K562 (cell line): Measurements from ENCODE around the gene CWF19L2. TPM values are rescaled to one million over a fixed set of nuclear protein-coding genes. Genes with fewer than 3 reads are reported as not detected.

Source experiments
- ATAC-seq: fragments of 200-7000 bp; cut with Tn5 transposase; 3 replicates; pipeline ENCODE4 v1.9.1; 2020; ENCODE audit warnings: moderate library complexity
- Bru-seq: library from RNA; stranded (reverse); fragments of 400-500 nt; gene quantifications from one replicate; lab custom pipeline; 2021; lab: Mats Ljungman, UMichigan
- BruChase-seq, 2 experiments: library from RNA; stranded (reverse); fragments of 400-500 nt; gene quantifications; one replicate each; lab custom pipeline; 2021; lab: Mats Ljungman, UMichigan
- BruUV-seq: library from RNA; stranded (reverse); fragments of 400-500 nt; replicated peaks from 2 replicates; lab custom pipeline; 2021; lab: Mats Ljungman, UMichigan
- CTCF ChIA-PET: fragments of 300-600 bp; formaldehyde crosslinking; extraction: SDS; loops from one replicate; lab custom pipeline; 2021; ENCODE audit warnings: low intra/inter-chr PET ratio; lab: Yijun Ruan, JAX
- POLR2A ChIA-PET: fragments of 300-600, 350-650 bp; sonication (Branson Sonifier 250); formaldehyde crosslinking; extraction: SDS; loops from one replicate; lab custom pipeline; 2021; ENCODE audit warnings: antibody characterized with exemption, inconsistent platforms; lab: Yijun Ruan, JAX
- DNase-seq, 4 experiments: peaks; one replicate each; pipeline versions ENCODE4 v3.0.0 to v3.0.0-alpha.2; 2011 to 2018; ENCODE audit warnings: low spot score in 3 of 4, mixed read lengths in 3 of 4; ENCODE audit errors: extremely low read depth in 1 of 4
- FAIRE-seq: peaks from 2 replicates; lab custom pipeline; 2011; peaks lifted over from hg19 to GRCh38; lab: Jason Lieb, UNC
- H2AFZ ChIP-seq: 2 replicates; pipeline ENCODE4 v1.6.0; 2011; ENCODE audit warnings: low read depth, low read length, control low read depth, inconsistent platforms
- H3K27ac ChIP-seq: fragments of 200-600 bp; 3 replicates; pipeline ENCODE4 v1.8.0; 2011; ENCODE audit warnings: low read depth, mild to moderate bottlenecking, control low read depth, inconsistent platforms, low read length, moderate library complexity, mixed read lengths; ENCODE audit errors: extremely low read depth
- H3K27me3 ChIP-seq, 2 experiments: fragments of 300-600 bp in 1 of 2; 2 replicates in 1 of 2; 3 replicates in 1 of 2; pipeline versions ENCODE4 v1.6.0 to v1.8.0; 2011; ENCODE audit warnings: inconsistent platforms in 2 of 2, low read length in 2 of 2, mild to moderate bottlenecking in 1 of 2, mixed read lengths in 1 of 2, moderate library complexity in 1 of 2; ENCODE audit not compliant: control insufficient read depth in 2 of 2, insufficient read depth in 2 of 2
- H3K36me3 ChIP-seq: fragments of 300-600 bp; 3 replicates; pipeline ENCODE4 v1.8.0; 2011; ENCODE audit warnings: mild to moderate bottlenecking, low read length, inconsistent platforms; ENCODE audit not compliant: control insufficient read depth, insufficient read depth
- H3K4me1 ChIP-seq, 2 experiments: fragments of 200-600 bp in 1 of 2; replicated peaks in 1 of 2; 2 replicates in 1 of 2; 3 replicates in 1 of 2; pipeline versions ENCODE4 v1.5.1 to v1.8.0; 2011; ENCODE audit warnings: inconsistent platforms in 2 of 2, low read length in 2 of 2, mild to moderate bottlenecking in 1 of 2, mixed read lengths in 1 of 2, moderate library complexity in 1 of 2; ENCODE audit not compliant: control insufficient read depth in 2 of 2, insufficient read depth in 2 of 2
- H3K4me2 ChIP-seq: 2 replicates; pipeline ENCODE4 v1.6.1; 2011; ENCODE audit warnings: low read length, control low read depth, inconsistent platforms, mixed read lengths; ENCODE audit not compliant: insufficient read depth
- H3K4me3 ChIP-seq: fragments of 200-600 bp; sonication (generic), shearing (Covaris generic); 2 replicates; pipeline ENCODE4 v1.5.1; 2016; ENCODE audit warnings: control low read depth, inconsistent platforms
- H3K79me2 ChIP-seq: fragments of 200-600 bp; 3 replicates; pipeline ENCODE4 v1.8.0; 2011; ENCODE audit warnings: low read length, inconsistent platforms; ENCODE audit not compliant: control insufficient read depth, insufficient read depth
- H3K9ac ChIP-seq, 2 experiments: 2 replicates each; pipeline versions ENCODE4 v1.6.0 to v1.6.1; 2011; ENCODE audit warnings: low read depth in 2 of 2, low read length in 2 of 2, control low read depth in 1 of 2, inconsistent platforms in 1 of 2, mild to moderate bottlenecking in 1 of 2, mixed read lengths in 1 of 2; ENCODE audit not compliant: insufficient read depth in 1 of 2
- H3K9me1 ChIP-seq: one replicate; pipeline ENCODE4 v1.6.0; 2011; ENCODE audit warnings: inconsistent platforms, mild to moderate bottlenecking, low read length, moderate library complexity; ENCODE audit not compliant: control insufficient read depth, insufficient read depth
- H3K9me3 ChIP-seq: replicated peaks from 2 replicates; pipeline ENCODE4 v1.5.1; 2011; ENCODE audit warnings: low read depth, low read length, inconsistent platforms; ENCODE audit not compliant: control insufficient read depth, insufficient read depth
- H4K20me1 ChIP-seq: replicated peaks from 2 replicates; pipeline ENCODE4 v1.6.1; 2011; ENCODE audit warnings: low read length, inconsistent platforms, mixed read lengths; ENCODE audit not compliant: control insufficient read depth, insufficient read depth
- GATAD2B ChIP-seq: fragments of 450-650 bp; IDR thresholded peaks from 2 replicates; pipeline ENCODE4 v1.6.1; 2017; ENCODE audit warnings: mild to moderate bottlenecking, borderline replicate concordance
- GTF2B ChIP-seq: IDR thresholded peaks from 2 replicates; pipeline ENCODE4 v1.6.1; 2011; ENCODE audit not compliant: insufficient read length; ENCODE audit errors: extremely low read depth
- GTF2F1 ChIP-seq: IDR thresholded peaks from 2 replicates; pipeline ENCODE4 v1.6.1; 2011; ENCODE audit warnings: low read depth, low read length, improper control_type of control experiment
- HDAC1 ChIP-seq, 2 experiments: fragments of 450-650 bp; IDR thresholded peaks; 2 replicates each; pipeline ENCODE4 v1.6.1; 2016 to 2017; ENCODE audit warnings: inconsistent platforms in 1 of 2, mild to moderate bottlenecking in 1 of 2, moderate library complexity in 1 of 2
- NFE2 ChIP-seq: IDR thresholded peaks from 2 replicates; pipeline ENCODE4 v1.6.1; 2014; ENCODE audit warnings: antibody characterized with exemption, low read depth
- PHF20 ChIP-seq: fragments of 450-650 bp; IDR thresholded peaks from 2 replicates; pipeline ENCODE4 v1.6.1; 2018; ENCODE audit not compliant: partially characterized antibody
- POLR2A ChIP-seq: fragments of 450-650 bp; conservative IDR thresholded peaks from 2 replicates; pipeline ENCODE4 v1.6.1; 2016
- POLR2G ChIP-seq: fragments of 200-400 bp; formaldehyde crosslinking; IDR thresholded peaks from 2 replicates; pipeline ENCODE4 v1.6.1; 2017; ENCODE audit warnings: low read depth, mild to moderate bottlenecking, antibody characterized with exemption, low read length, moderate library complexity
- SMC3 ChIP-seq: conservative IDR thresholded peaks from 2 replicates; pipeline ENCODE4 v1.6.1; 2011; ENCODE audit warnings: low read depth, low read length, improper control_type of control experiment; ENCODE audit not compliant: insufficient read depth
- ZNF24 ChIP-seq: fragments of 450-650 bp; IDR thresholded peaks from 2 replicates; pipeline ENCODE4 v1.6.1; 2016
- ZNF764 ChIP-seq: fragments of 250-450 bp; sonication (Bioruptor Pico); IDR thresholded peaks from 2 replicates; pipeline ENCODE4 v1.4.0; 2020; ENCODE audit warnings: low read depth, mild to moderate bottlenecking, moderate library complexity
- WGBS: fragments of 100-300 bp; shearing (Covaris generic); methylation state at CpG from one replicate; pipeline ENCODE4 v1.1.6; 2016; ENCODE audit warnings: low coverage, mixed read lengths; ENCODE audit not compliant: insufficient coverage; ENCODE audit errors: missing lambda C conversion rate; 5-methylcytosine and 5-hydroxymethylcytosine counted together
- in situ Hi-C: fragments of 300-500 bp; cut with MboI; formaldehyde crosslinking; loops from 4 replicates; pipeline ENCODE4 v1.15.0; 2018; ENCODE audit warnings: inconsistent platforms, mixed read lengths
- intact Hi-C: fragments of 100-400 bp; cut with micrococcal nuclease; formaldehyde crosslinking; loops from 2 replicates; pipeline ENCODE4 v1.14.2; 2022
- long read RNA-seq, 3 experiments: library from polyadenylated mRNA in 2 of 3; library from RNA in 1 of 3; unstranded in 2 of 3; stranded (forward) in 1 of 3; transcript quantifications; one replicate each; pipeline ENCODE4 v2.0.0, GENCODE V29; 2019 to 2022
- polyA minus RNA-seq, 3 experiments: library from RNA; depleted of rRNA, polyadenylated mRNA; stranded (reverse); fragments of >200 nt; gene quantifications; 2 replicates each; pipeline ENCODE4 v1.2.3, GENCODE V29; 2011
- polyA plus RNA-seq, 8 experiments: library from polyadenylated mRNA; depleted of rRNA in 4 of 8; stranded (reverse) in 5 of 8; unstranded in 3 of 8; fragments of >200 nt; fragmentation: Nextera tagmentation in 2 of 8; fragmentation: Illumina TruSeq in 1 of 8; extraction: Ambion mirVana in 2 of 8; extraction: Trizol in 1 of 8; gene quantifications; 2 replicates each; pipeline versions ENCODE4 v1.2.1 to v1.2.3, GENCODE V29; 2011 to 2014; ENCODE audit warnings: inconsistent platforms in 1 of 8, missing spikeins in 1 of 8
- total RNA-seq, 7 experiments: library from RNA; depleted of rRNA in 6 of 7; stranded (reverse); fragments of >200 nt in 6 of 7; fragmentation: Illumina TruSeq in 2 of 7; extraction: Trizol in 2 of 7; gene quantifications; 2 replicates each; pipeline versions ENCODE4 v1.2.1 to v1.2.3, GENCODE V29; 2011 to 2021; ENCODE audit warnings: low replicate concordance in 1 of 7
- TF ChIP-seq, protein P1 (sequence below): fragments of 250-450 bp; sonication (Bioruptor Pico); IDR thresholded peaks from 2 replicates; pipeline ENCODE4 v1.5.0; 2020; ENCODE audit warnings: mild to moderate bottlenecking, borderline replicate concordance
- TF ChIP-seq, protein P2 (sequence below): IDR thresholded peaks from 3 replicates; pipeline ENCODE4 v1.6.1; 2011; ENCODE audit warnings: borderline replicate concordance, mild to moderate bottlenecking; ENCODE audit not compliant: insufficient read length, insufficient read depth

CWF19L2 gene
- total RNA-seq (2011; cell fraction: chromatin; rRNA removed; ENCODE audit: low replicate concordance) = 8.4 and 33.8 TPM in 2 replicates
- 2.2 and 6.7 TPM in 2 replicates for total RNA-seq (2011; cell fraction: nucleolus; rRNA removed)
- total RNA-seq (2011; cell fraction: nucleoplasm; rRNA removed) = 9.5 and 16.4 TPM in 2 replicates
- total RNA-seq (2014; rRNA removed) = 9.7 and 11.2 TPM in 2 replicates
- 22.4 and 26.0 TPM in 2 replicates for total RNA-seq (2014; rRNA removed; fragmentation: Illumina TruSeq; extraction: Trizol)
- total RNA-seq (2015; rRNA removed; fragmentation: Illumina TruSeq; extraction: Trizol) = 19.9 and 23.3 TPM in 2 replicates
- total RNA-seq (2021) = 9.3 and 10.2 TPM in 2 replicates
- polyA plus RNA-seq (2011; rRNA removed) = 6.3 and 9.7 TPM in 2 replicates
- polyA plus RNA-seq (2011; cell fraction: cytosol; rRNA removed) = 0.97 and 2.1 TPM in 2 replicates
- polyA plus RNA-seq (2011; cell fraction: nucleus; rRNA removed) = 3.4 and 5.0 TPM in 2 replicates
- polyA plus RNA-seq (2012) = 6.5 and 8.0 TPM in 2 replicates
- 9.8 and 12.0 TPM in 2 replicates for polyA plus RNA-seq (2014; fragmentation: Illumina TruSeq; extraction: Trizol)
- polyA plus RNA-seq (2014; fragmentation: Nextera tagmentation; extraction: Ambion mirVana) = 1 to 10 TPM; 4.7 to 7.0 TPM
- polyA plus RNA-seq (2014; rRNA removed) = 6.5 and 7.8 TPM in 2 replicates
- 20.1 and 26.3 TPM in 2 replicates for polyA minus RNA-seq (2011; rRNA and poly(A)+ RNA removed)
- polyA minus RNA-seq (2011; cell fraction: cytosol; rRNA and poly(A)+ RNA removed) = 4.6 and 5.5 TPM in 2 replicates
- polyA minus RNA-seq (2011; cell fraction: nucleus; rRNA and poly(A)+ RNA removed) = 18.6 and 30.3 TPM in 2 replicates
- Bru-seq, nascent RNA = percentile 75 among the genes with signal in this experiment
- percentile 80 among the genes with signal in this experiment for BruChase-seq, experiment 1, labeled RNA remaining after a 2-hour chase
- BruChase-seq, experiment 2, labeled RNA remaining after a 6-hour chase = percentile 77 among the genes with signal in this experiment
- long read RNA-seq, experiment 1, transcript CWF19L2-201 (18 exons, 3,278 nt) = major isoform, 39 of 87 reads
- long read RNA-seq, experiment 1, partial matches to known transcripts = 39 of 87 reads
- long read RNA-seq, experiment 1, other reads (novel, unspliced or antisense) = 9 of 87 reads
- long read RNA-seq, experiment 2, partial matches to known transcripts = 1 of 7 reads
- long read RNA-seq, experiment 2, other reads (novel, unspliced or antisense) = 4 of 7 reads
- long read RNA-seq, experiment 3, partial matches to known transcripts = 1 of 1 reads
- long read RNA-seq, experiment 3, other reads (novel, unspliced or antisense) = 0 of 1 reads

- ChIA-PET POLR2A (interaction anchor here (0.6 to 2.1 kb wide), 7 partner anchors 9 to 257 kb away, joined by 3 to 10 read pairs (median 4); no protein-coding TSS in a partner anchor), CTCF (interaction anchor here (0.6 kb wide), 1 partner anchor 240 kb away, joined by 3 read pairs; no protein-coding TSS in a partner anchor)
- H3K79me2 ChIP-seq = peaks cover 24% of the 10 kb centered on the region
- DNase-seq = peak; percentile 94 to 96 (median 95)
- peak within 1 kb of the TSS; percentile 61 for H3K4me3 ChIP-seq
- FAIRE-seq = peak; percentile 98
- no peaks in the 10 kb centered on the region for H3K9me3 ChIP-seq
- BruUV-seq = no TSS peak
- WGBS = 2% methylated on average over 30 of the region's 30 CpGs
- peak within 1 kb of the TSS; percentile 88 to 90 for H3K9ac ChIP-seq
- peak within 1 kb of the TSS; percentile 76 for H3K27ac ChIP-seq
- H3K36me3 ChIP-seq = peaks cover 23% of the 10 kb centered on the region; the same call in 2 of the 3 replicates
- in situ Hi-C loops = no loop called here
- peaks cover 0 to 5% of the 10 kb centered on the region in 2 experiments; a peak in 1 of 5 replicates for H3K4me1 ChIP-seq
- no peaks in the 10 kb centered on the region for H4K20me1 ChIP-seq
- peak within 1 kb of the TSS; percentile 93 for H2AFZ ChIP-seq
- intact Hi-C loops = no loop called here
- no peaks in the 10 kb centered on the region for H3K27me3 ChIP-seq
- peak within 1 kb of the TSS; percentile 90 for H3K4me2 ChIP-seq
- peak; percentile 97 for ATAC-seq
- no peaks in the 10 kb centered on the region for H3K9me1 ChIP-seq
- TF ChIP-seq GTF2B = no peak
- TF ChIP-seq POLR2A = peak; percentile 95
- peak in 1 of 2 experiments; percentile 62; a peak in 2 of 4 replicates for TF ChIP-seq HDAC1 (IDR thresholded peaks at IDR 0.05)
- TF ChIP-seq NFE2 = no peak
- TF ChIP-seq, protein P1, sequence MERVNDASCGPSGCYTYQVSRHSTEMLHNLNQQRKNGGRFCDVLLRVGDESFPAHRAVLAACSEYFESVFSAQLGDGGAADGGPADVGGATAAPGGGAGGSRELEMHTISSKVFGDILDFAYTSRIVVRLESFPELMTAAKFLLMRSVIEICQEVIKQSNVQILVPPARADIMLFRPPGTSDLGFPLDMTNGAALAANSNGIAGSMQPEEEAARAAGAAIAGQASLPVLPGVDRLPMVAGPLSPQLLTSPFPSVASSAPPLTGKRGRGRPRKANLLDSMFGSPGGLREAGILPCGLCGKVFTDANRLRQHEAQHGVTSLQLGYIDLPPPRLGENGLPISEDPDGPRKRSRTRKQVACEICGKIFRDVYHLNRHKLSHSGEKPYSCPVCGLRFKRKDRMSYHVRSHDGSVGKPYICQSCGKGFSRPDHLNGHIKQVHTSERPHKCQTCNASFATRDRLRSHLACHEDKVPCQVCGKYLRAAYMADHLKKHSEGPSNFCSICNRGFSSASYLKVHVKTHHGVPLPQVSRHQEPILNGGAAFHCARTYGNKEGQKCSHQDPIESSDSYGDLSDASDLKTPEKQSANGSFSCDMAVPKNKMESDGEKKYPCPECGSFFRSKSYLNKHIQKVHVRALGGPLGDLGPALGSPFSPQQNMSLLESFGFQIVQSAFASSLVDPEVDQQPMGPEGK (CRISPR knock-in tag) = no peak
- TF ChIP-seq ZNF24 = no peak
- TF ChIP-seq, protein P2, sequence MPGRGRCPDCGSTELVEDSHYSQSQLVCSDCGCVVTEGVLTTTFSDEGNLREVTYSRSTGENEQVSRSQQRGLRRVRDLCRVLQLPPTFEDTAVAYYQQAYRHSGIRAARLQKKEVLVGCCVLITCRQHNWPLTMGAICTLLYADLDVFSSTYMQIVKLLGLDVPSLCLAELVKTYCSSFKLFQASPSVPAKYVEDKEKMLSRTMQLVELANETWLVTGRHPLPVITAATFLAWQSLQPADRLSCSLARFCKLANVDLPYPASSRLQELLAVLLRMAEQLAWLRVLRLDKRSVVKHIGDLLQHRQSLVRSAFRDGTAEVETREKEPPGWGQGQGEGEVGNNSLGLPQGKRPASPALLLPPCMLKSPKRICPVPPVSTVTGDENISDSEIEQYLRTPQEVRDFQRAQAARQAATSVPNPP = no peak
- no peak for TF ChIP-seq ZNF764 (CRISPR knock-in tag)
- TF ChIP-seq PHF20 = peak; percentile 85
- no peak for TF ChIP-seq GATAD2B
- peak; percentile 55 for TF ChIP-seq POLR2G
- no peak for TF ChIP-seq SMC3
- TF ChIP-seq GTF2F1 = no peak
Measured at GRCh38 chr11:107457558-107458271, at the start of gene CWF19L2. CWF19L2 (minus strand) TSS chr11:107457825; CDS start chr11:107457816, 9 bp downstream.
